Calu3 (cell line): ENCODE results near the gene SLCO3A1. TPM values are rescaled to one million over a fixed set of nuclear protein-coding genes. Genes with fewer than 3 reads are reported as not detected.

Experiments
- BruUV-seq: library from RNA; stranded (reverse); fragments of 400-500 nt; replicated peaks from 2 replicates; lab custom pipeline; 2021; lab: Mats Ljungman, UMichigan
- CTCF ChIA-PET: fragments of 300-600 bp; sonication (Branson Sonifier 250); formaldehyde crosslinking; loops from one replicate; lab custom pipeline; 2022; ENCODE audit warnings: antibody characterized with exemption; lab: Charles Lee
- DNase-seq: peaks from one replicate; pipeline ENCODE4 v3.0.0; 2022
- H3K27ac Mint-ChIP-seq: one replicate; pipeline ENCODE4 v1.8.0; 2022; ENCODE audit warnings: mixed read lengths; ENCODE audit not compliant: unreplicated experiment
- H3K27me3 Mint-ChIP-seq: one replicate; pipeline ENCODE4 v1.8.0; 2022; ENCODE audit warnings: mixed read lengths; ENCODE audit not compliant: unreplicated experiment
- H3K36me3 Mint-ChIP-seq: one replicate; pipeline ENCODE4 v1.8.0; 2022; ENCODE audit warnings: mild to moderate bottlenecking, moderate library complexity, mixed read lengths; ENCODE audit not compliant: insufficient read depth, unreplicated experiment
- H3K4me1 Mint-ChIP-seq: one replicate; pipeline ENCODE4 v1.8.0; 2022; ENCODE audit warnings: mild to moderate bottlenecking, low read depth, mixed read lengths; ENCODE audit not compliant: unreplicated experiment
- H3K4me3 Mint-ChIP-seq: one replicate; pipeline ENCODE4 v1.8.0; 2022; ENCODE audit warnings: mild to moderate bottlenecking, low read depth, moderate library complexity, mixed read lengths; ENCODE audit not compliant: unreplicated experiment
- H3K9me3 Mint-ChIP-seq: one replicate; pipeline ENCODE4 v1.8.0; 2022; ENCODE audit warnings: low read depth, mixed read lengths; ENCODE audit not compliant: unreplicated experiment
- intact Hi-C: fragments of 100-400 bp; cut with micrococcal nuclease; formaldehyde crosslinking; loops from one replicate; pipeline ENCODE4 v1.10.0; 2022; ENCODE audit not compliant: unreplicated experiment
- total RNA-seq: library from RNA; stranded (reverse); gene quantifications from 2 replicates; pipeline ENCODE4 v1.2.3, GENCODE V29; 2022
- TF ChIP-seq, protein P1 (sequence below): fragments of 200-600 bp; IDR thresholded peaks from one replicate; pipeline ENCODE4 v1.8.0; 2022; ENCODE audit warnings: antibody characterized with exemption; ENCODE audit not compliant: unreplicated experiment

SLCO3A1 gene
- total RNA-seq, 1 experiment from 2014 or later = 65.9 TPM

DNA sequence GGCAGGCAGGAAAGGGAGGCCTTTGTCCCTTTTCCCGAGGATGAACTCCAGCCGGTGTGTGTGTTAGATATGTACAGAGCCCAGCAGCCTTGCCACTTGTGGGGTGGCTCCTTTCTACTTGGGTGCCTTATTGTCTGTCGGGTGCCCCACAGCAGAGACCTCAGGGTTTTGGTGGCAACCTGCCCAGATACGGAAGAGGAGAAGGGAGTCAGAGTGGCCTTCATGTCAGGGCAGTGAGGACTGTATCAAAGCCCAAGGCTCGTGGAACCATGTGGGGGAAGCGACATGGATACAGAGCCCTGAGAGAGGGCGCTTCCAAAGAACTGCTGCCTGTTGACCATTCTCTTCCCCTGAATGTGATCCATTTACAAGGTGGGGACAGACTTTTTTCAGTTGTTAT lies 166.2 kb downstream of the SLCO3A1 start:
- no TSS peak for BruUV-seq
- no peak overlapping the region for H3K27ac Mint-ChIP-seq
- DNase-seq = no peak
- H3K4me3 Mint-ChIP-seq = no peak overlapping the region
- CTCF ChIA-PET = no interaction called here
- no peaks in the 10 kb centered on the region for H3K9me3 Mint-ChIP-seq
- TF ChIP-seq, protein P1, sequence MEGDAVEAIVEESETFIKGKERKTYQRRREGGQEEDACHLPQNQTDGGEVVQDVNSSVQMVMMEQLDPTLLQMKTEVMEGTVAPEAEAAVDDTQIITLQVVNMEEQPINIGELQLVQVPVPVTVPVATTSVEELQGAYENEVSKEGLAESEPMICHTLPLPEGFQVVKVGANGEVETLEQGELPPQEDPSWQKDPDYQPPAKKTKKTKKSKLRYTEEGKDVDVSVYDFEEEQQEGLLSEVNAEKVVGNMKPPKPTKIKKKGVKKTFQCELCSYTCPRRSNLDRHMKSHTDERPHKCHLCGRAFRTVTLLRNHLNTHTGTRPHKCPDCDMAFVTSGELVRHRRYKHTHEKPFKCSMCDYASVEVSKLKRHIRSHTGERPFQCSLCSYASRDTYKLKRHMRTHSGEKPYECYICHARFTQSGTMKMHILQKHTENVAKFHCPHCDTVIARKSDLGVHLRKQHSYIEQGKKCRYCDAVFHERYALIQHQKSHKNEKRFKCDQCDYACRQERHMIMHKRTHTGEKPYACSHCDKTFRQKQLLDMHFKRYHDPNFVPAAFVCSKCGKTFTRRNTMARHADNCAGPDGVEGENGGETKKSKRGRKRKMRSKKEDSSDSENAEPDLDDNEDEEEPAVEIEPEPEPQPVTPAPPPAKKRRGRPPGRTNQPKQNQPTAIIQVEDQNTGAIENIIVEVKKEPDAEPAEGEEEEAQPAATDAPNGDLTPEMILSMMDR = no peak
- no peaks in the 10 kb centered on the region for H3K27me3 Mint-ChIP-seq
- no peaks in the 10 kb centered on the region for H3K36me3 Mint-ChIP-seq
- intact Hi-C loops = no loop called here
- no peaks in the 10 kb centered on the region for H3K4me1 Mint-ChIP-seq

DNA sequence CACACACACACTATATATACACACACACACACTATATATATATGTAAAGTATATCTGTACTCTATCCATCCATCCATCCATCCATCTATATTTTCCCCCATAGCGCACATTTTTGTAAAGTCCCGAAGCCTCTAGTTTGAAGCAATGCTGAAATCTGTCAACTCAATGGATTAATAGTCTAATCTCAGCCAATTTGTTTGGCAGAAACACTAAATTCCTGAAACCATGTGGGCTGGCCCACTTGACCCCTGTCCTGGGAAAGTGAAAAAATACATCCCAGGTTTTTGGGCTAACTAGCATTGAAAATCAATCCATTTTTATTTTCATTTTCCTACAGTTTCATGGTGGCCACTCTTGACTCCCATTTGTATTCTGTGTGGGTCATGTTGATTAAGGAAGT lies 166.7 kb downstream of the SLCO3A1 start:
- Mint-ChIP-seq H3K27me3 (no peaks in the 10 kb centered on the region), H3K9me3 (no peaks in the 10 kb centered on the region), H3K36me3 (no peaks in the 10 kb centered on the region), H3K27ac (no peak overlapping the region), H3K4me3 (no peak overlapping the region), H3K4me1 (no peaks in the 10 kb centered on the region)
- TF ChIP-seq, protein P1 = no peak
- CTCF ChIA-PET = no interaction called here
- intact Hi-C loops = no loop called here
- no peak for DNase-seq
- BruUV-seq = no TSS peak

DNA sequence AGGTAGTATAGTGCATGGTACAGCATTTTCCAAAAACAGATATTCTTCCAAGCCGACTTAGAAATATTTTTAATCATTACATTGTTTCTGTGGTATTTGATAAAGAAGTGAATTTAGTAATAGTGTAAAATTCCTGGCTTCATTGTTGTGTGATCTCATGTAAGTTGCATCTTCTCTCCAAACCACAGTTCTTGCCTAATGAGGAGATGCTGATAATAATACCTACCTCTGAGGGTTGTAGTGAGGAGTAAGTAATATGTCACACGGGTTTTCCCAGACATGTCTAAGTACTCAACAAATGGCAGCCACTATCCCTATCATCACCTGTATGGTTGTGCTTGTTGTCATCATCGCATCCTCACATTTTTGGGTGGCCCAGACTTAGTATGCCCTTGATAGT lies 167.3 kb downstream of the SLCO3A1 start:
- Mint-ChIP-seq H3K4me3 (no peak overlapping the region), H3K27ac (no peak overlapping the region), H3K27me3 (no peaks in the 10 kb centered on the region), H3K9me3 (no peaks in the 10 kb centered on the region), H3K4me1 (no peaks in the 10 kb centered on the region), H3K36me3 (no peaks in the 10 kb centered on the region)
- no TSS peak for BruUV-seq
- intact Hi-C loops = no loop called here
- CTCF ChIA-PET = no interaction called here
- TF ChIP-seq, protein P1 = no peak
- DNase-seq = no peak

DNA sequence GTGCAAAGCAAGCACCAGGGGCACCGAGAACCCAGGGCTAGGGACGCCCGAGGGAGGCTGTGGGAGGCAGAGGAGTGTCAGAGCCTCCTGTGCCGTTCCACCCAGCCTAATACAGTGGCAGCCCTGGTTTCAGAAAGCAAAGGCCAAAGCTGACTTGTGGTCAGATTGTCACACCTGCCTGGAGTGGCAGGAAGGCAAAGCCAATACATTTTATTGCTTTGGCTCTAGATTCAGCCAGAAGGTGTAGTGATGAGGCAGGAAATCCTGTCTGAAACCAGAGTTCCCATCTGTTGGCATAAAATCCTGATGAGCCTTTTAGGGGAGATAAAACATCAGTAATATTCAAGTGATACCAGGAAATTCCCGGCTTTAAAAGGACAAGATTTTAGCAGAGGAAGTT lies 168.3 kb downstream of the SLCO3A1 start:
- H3K4me3 Mint-ChIP-seq = no peak overlapping the region
- H3K4me1 Mint-ChIP-seq = no peaks in the 10 kb centered on the region
- CTCF ChIA-PET = no interaction called here
- DNase-seq = no peak
- TF ChIP-seq, protein P1 = no peak
- no peaks in the 10 kb centered on the region for H3K9me3 Mint-ChIP-seq
- intact Hi-C loops = no loop called here
- H3K36me3 Mint-ChIP-seq = no peaks in the 10 kb centered on the region
- H3K27ac Mint-ChIP-seq = no peak overlapping the region
- no TSS peak for BruUV-seq
- no peaks in the 10 kb centered on the region for H3K27me3 Mint-ChIP-seq
